ENCODE measurements around the gene USP13.

DNA sequence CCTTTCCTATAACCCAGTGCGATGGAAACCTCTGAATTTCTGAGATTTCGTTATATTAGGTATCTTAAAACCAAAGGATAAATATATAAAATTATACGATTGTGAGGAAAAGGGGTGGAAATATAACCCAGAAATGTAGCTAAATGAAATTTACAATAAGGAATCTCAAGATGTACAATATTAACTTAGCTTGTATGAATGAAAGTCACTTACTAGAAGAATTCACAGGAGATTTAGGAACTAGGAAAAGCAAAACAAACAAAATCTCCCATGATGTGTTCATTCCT is 159.2 kb downstream of the USP13 start:
- TF ChIP-seq, protein P1, sequence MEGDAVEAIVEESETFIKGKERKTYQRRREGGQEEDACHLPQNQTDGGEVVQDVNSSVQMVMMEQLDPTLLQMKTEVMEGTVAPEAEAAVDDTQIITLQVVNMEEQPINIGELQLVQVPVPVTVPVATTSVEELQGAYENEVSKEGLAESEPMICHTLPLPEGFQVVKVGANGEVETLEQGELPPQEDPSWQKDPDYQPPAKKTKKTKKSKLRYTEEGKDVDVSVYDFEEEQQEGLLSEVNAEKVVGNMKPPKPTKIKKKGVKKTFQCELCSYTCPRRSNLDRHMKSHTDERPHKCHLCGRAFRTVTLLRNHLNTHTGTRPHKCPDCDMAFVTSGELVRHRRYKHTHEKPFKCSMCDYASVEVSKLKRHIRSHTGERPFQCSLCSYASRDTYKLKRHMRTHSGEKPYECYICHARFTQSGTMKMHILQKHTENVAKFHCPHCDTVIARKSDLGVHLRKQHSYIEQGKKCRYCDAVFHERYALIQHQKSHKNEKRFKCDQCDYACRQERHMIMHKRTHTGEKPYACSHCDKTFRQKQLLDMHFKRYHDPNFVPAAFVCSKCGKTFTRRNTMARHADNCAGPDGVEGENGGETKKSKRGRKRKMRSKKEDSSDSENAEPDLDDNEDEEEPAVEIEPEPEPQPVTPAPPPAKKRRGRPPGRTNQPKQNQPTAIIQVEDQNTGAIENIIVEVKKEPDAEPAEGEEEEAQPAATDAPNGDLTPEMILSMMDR (conservative IDR thresholded peaks at IDR 0.05; ENCODE audit: low read length), result no peak
- no peak for TF ChIP-seq EZH2phosphoT487 (IDR thresholded peaks at IDR 0.05; ENCODE audit: borderline replicate concordance)
